ENCODE results near the gene DLGAP3.

DNA sequence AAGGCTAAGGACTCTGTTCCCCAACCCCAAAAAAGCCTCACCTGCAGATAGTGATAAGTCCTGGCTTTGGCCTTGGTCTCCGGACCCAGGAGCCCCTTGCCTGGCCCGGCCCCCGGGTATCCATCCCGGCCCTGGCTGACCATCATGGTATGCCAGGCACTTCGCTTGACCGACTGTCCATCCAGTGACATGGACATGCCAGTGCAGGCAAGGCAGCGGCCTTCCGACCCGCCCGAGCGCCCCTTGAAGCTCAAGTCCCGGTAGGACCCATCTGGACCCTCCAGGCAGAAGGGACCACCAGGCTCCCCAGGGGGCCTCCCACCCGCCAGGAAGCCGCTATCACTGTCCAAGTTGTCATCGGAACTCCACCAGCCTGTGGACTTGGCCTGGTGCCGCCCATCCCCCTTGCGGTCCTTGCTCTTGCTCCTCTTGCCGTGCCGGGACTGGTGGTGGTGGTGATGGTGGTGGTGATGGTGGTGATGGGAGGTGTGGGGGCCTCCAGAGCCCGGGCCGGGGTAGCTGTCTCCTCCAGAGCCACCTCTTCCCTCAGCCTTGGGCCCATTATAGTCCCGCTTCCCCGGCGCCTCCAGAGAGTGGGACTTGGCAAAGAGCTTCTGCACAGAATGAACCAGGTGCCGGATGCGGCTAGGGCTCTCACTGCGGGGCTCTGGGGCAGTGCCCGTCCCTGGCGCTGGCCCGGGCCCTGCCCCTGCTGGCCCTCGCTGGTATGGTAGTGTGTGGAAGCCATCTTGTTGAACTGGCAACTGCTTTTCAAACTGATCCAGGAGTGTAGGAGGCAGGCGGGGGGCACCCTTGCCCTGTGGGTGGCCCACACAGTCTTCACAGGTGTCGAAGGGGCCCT is 25.0 kb downstream of the DLGAP3 start:
- TF ChIP-seq SP1 (IDR thresholded peaks at IDR 0.05) (no peak), RXRA (IDR thresholded peaks at IDR 0.05) (no peak), JUND (IDR thresholded peaks at IDR 0.05) (no peak), TAF1 (conservative IDR thresholded peaks at IDR 0.05) (no peak)
- TF ChIP-seq, protein P1, sequence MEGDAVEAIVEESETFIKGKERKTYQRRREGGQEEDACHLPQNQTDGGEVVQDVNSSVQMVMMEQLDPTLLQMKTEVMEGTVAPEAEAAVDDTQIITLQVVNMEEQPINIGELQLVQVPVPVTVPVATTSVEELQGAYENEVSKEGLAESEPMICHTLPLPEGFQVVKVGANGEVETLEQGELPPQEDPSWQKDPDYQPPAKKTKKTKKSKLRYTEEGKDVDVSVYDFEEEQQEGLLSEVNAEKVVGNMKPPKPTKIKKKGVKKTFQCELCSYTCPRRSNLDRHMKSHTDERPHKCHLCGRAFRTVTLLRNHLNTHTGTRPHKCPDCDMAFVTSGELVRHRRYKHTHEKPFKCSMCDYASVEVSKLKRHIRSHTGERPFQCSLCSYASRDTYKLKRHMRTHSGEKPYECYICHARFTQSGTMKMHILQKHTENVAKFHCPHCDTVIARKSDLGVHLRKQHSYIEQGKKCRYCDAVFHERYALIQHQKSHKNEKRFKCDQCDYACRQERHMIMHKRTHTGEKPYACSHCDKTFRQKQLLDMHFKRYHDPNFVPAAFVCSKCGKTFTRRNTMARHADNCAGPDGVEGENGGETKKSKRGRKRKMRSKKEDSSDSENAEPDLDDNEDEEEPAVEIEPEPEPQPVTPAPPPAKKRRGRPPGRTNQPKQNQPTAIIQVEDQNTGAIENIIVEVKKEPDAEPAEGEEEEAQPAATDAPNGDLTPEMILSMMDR (IDR thresholded peaks at IDR 0.05; ENCODE audit: low read depth, low read length, missing input control) = no peak
- TF ChIP-seq, protein P2, sequence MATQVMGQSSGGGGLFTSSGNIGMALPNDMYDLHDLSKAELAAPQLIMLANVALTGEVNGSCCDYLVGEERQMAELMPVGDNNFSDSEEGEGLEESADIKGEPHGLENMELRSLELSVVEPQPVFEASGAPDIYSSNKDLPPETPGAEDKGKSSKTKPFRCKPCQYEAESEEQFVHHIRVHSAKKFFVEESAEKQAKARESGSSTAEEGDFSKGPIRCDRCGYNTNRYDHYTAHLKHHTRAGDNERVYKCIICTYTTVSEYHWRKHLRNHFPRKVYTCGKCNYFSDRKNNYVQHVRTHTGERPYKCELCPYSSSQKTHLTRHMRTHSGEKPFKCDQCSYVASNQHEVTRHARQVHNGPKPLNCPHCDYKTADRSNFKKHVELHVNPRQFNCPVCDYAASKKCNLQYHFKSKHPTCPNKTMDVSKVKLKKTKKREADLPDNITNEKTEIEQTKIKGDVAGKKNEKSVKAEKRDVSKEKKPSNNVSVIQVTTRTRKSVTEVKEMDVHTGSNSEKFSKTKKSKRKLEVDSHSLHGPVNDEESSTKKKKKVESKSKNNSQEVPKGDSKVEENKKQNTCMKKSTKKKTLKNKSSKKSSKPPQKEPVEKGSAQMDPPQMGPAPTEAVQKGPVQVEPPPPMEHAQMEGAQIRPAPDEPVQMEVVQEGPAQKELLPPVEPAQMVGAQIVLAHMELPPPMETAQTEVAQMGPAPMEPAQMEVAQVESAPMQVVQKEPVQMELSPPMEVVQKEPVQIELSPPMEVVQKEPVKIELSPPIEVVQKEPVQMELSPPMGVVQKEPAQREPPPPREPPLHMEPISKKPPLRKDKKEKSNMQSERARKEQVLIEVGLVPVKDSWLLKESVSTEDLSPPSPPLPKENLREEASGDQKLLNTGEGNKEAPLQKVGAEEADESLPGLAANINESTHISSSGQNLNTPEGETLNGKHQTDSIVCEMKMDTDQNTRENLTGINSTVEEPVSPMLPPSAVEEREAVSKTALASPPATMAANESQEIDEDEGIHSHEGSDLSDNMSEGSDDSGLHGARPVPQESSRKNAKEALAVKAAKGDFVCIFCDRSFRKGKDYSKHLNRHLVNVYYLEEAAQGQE (IDR thresholded peaks at IDR 0.05) = no peak

All from liver (tissue), 3 donors.